Loucy (cell line): ENCODE results near the gene ABLIM2.

Experiments used
- H2AFZ ChIP-seq: fragments of 200-600 bp; sonication (generic); 2 replicates; pipeline ENCODE4 v1.6.0; 2016; ENCODE audit warnings: antibody characterized with exemption, mild to moderate bottlenecking, low read length, moderate library complexity
- H3F3A ChIP-seq: fragments of 200-600 bp; 2 replicates; pipeline ENCODE4 v1.6.0; 2016; ENCODE audit warnings: antibody characterized with exemption, low read depth, mild to moderate bottlenecking
- H3K27me3 ChIP-seq: fragments of 200-600 bp; sonication (generic); 2 replicates; pipeline ENCODE4 v1.6.1; 2014; ENCODE audit warnings: low read length, mild to moderate bottlenecking; ENCODE audit not compliant: insufficient read depth, poor library complexity, severe bottlenecking
- H3K36me3 ChIP-seq: fragments of 200-600 bp; sonication (generic); 2 replicates; pipeline ENCODE4 v1.6.1; 2016; ENCODE audit warnings: low read length; ENCODE audit not compliant: insufficient read depth
- H3K4me1 ChIP-seq: fragments of 200-600 bp; sonication (generic); 2 replicates; pipeline ENCODE4 v1.5.1; 2014; ENCODE audit warnings: low read length, mild to moderate bottlenecking; ENCODE audit not compliant: insufficient read depth, poor library complexity, severe bottlenecking
- H3K4me2 ChIP-seq: fragments of 200-600 bp; sonication (generic); 2 replicates; pipeline ENCODE4 v1.6.0; 2014; ENCODE audit warnings: antibody characterized with exemption, low read length, low read depth, mild to moderate bottlenecking; ENCODE audit not compliant: poor library complexity, severe bottlenecking
- H3K4me3 ChIP-seq: fragments of 200-600 bp; sonication (generic); 2 replicates; pipeline ENCODE4 v1.5.1; 2014; ENCODE audit warnings: low read length, mild to moderate bottlenecking, mixed read lengths; ENCODE audit not compliant: poor library complexity, severe bottlenecking
- H3K79me2 ChIP-seq: fragments of 200-600 bp; sonication (generic); 2 replicates; pipeline ENCODE4 v1.6.1; 2014; ENCODE audit warnings: low read length; ENCODE audit not compliant: insufficient read depth
- H3K9ac ChIP-seq: fragments of 200-600 bp; sonication (generic); 2 replicates; pipeline ENCODE4 v1.6.0; 2014; ENCODE audit warnings: mild to moderate bottlenecking, low read depth, low read length, moderate library complexity; ENCODE audit not compliant: poor library complexity, severe bottlenecking
- H3K9me2 ChIP-seq: fragments of 200-600 bp; sonication (generic); replicated peaks from 2 replicates; pipeline ENCODE4 v1.6.1; 2016; ENCODE audit warnings: low read depth, low read length, mixed read lengths
- H3K9me3 ChIP-seq: fragments of 200-600 bp; sonication (generic); 2 replicates; pipeline ENCODE4 v1.6.1; 2014; ENCODE audit warnings: mild to moderate bottlenecking, antibody characterized with exemption, low read length, low read depth; ENCODE audit not compliant: insufficient read depth
- H4K20me1 ChIP-seq: fragments of 200-600 bp; sonication (generic); 2 replicates; pipeline ENCODE4 v1.6.0; 2014; ENCODE audit warnings: antibody characterized with exemption, low read length, mild to moderate bottlenecking; ENCODE audit not compliant: insufficient read depth, poor library complexity, severe bottlenecking
- EZH2phosphoT487 ChIP-seq: fragments of 200-600 bp; IDR thresholded peaks from 2 replicates; pipeline ENCODE4 v1.6.1; 2018; ENCODE audit warnings: antibody characterized with exemption, mild to moderate bottlenecking, moderate library complexity, borderline replicate concordance
- TF ChIP-seq, protein P1 (sequence below): fragments of 200-600 bp; sonication (generic); conservative IDR thresholded peaks from 2 replicates; pipeline ENCODE4 v1.5.1; 2014; ENCODE audit warnings: mild to moderate bottlenecking, antibody characterized with exemption, low read length

ABLIM2 gene

GRCh38 chr4:8131826-8132225 is 26.8 kb downstream of the ABLIM2 start:
- Histone ChIP-seq H3K27me3 (no peaks in the 10 kb centered on the region), H3K9me3 (peaks cover 5% of the 10 kb centered on the region; the same call in 1 of the 2 replicates), H3K4me1 (no peaks in the 10 kb centered on the region), H3K9ac (no peak overlapping the region), H3K36me3 (no peaks in the 10 kb centered on the region), H3K79me2 (no peaks in the 10 kb centered on the region), H4K20me1 (no peaks in the 10 kb centered on the region), H3K9me2 (no peaks in the 10 kb centered on the region), H2AFZ (no peak overlapping the region), H3K4me3 (no peak overlapping the region), H3K4me2 (no peak overlapping the region), H3F3A (no peaks in the 10 kb centered on the region)
- TF ChIP-seq EZH2phosphoT487 = no peak
- TF ChIP-seq, protein P1, sequence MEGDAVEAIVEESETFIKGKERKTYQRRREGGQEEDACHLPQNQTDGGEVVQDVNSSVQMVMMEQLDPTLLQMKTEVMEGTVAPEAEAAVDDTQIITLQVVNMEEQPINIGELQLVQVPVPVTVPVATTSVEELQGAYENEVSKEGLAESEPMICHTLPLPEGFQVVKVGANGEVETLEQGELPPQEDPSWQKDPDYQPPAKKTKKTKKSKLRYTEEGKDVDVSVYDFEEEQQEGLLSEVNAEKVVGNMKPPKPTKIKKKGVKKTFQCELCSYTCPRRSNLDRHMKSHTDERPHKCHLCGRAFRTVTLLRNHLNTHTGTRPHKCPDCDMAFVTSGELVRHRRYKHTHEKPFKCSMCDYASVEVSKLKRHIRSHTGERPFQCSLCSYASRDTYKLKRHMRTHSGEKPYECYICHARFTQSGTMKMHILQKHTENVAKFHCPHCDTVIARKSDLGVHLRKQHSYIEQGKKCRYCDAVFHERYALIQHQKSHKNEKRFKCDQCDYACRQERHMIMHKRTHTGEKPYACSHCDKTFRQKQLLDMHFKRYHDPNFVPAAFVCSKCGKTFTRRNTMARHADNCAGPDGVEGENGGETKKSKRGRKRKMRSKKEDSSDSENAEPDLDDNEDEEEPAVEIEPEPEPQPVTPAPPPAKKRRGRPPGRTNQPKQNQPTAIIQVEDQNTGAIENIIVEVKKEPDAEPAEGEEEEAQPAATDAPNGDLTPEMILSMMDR = no peak

- Histone ChIP-seq H3K9ac (no peak overlapping the region), H3K36me3 (no peaks in the 10 kb centered on the region), H3K9me3 (peaks cover 6% of the 10 kb centered on the region; the same call in 1 of the 2 replicates), H3K27me3 (no peaks in the 10 kb centered on the region), H3F3A (no peaks in the 10 kb centered on the region), H3K4me1 (no peaks in the 10 kb centered on the region), H4K20me1 (no peaks in the 10 kb centered on the region), H3K4me2 (no peak overlapping the region), H3K9me2 (no peaks in the 10 kb centered on the region), H2AFZ (no peak overlapping the region), H3K4me3 (no peak overlapping the region), H3K79me2 (no peaks in the 10 kb centered on the region)
- TF ChIP-seq EZH2phosphoT487 = no peak
- TF ChIP-seq, protein P1 = no peak
Measured at GRCh38 chr4:8131210-8131609, 27.4 kb downstream of the ABLIM2 start.

- no peak overlapping the region for H3K9ac ChIP-seq
- no peaks in the 10 kb centered on the region for H3K27me3 ChIP-seq
- no peaks in the 10 kb centered on the region for H3K4me1 ChIP-seq
- H3K36me3 ChIP-seq = no peaks in the 10 kb centered on the region
- H3K4me2 ChIP-seq = no peak overlapping the region
- H2AFZ ChIP-seq = no peak overlapping the region
- peaks cover 6% of the 10 kb centered on the region; the same call in 1 of the 2 replicates for H3K9me3 ChIP-seq
- no peaks in the 10 kb centered on the region for H3K9me2 ChIP-seq
- no peak for TF ChIP-seq EZH2phosphoT487
- TF ChIP-seq, protein P1 = no peak
- no peaks in the 10 kb centered on the region for H3F3A ChIP-seq
- no peaks in the 10 kb centered on the region for H3K79me2 ChIP-seq
- no peaks in the 10 kb centered on the region for H4K20me1 ChIP-seq
- no peak overlapping the region for H3K4me3 ChIP-seq
Measured at GRCh38 chr4:8130346-8131066, 28.1 kb downstream of the ABLIM2 start.
